ENCODE data around the gene CNGA3.

CNGA3 gene

GRCh38 chr2:98374286-98374685 lies 28.0 kb downstream of the CNGA3 start:
- Histone ChIP-seq H3K4me3 (replicated peaks; ENCODE audit: low read depth, low read length) (no peak overlapping the region), H3K27me3 (replicated peaks; ENCODE audit: control insufficient read depth, insufficient read depth, low read length) (peaks cover 1% of the 10 kb centered on the region), H3K36me3 (ENCODE audit: control insufficient read depth, insufficient read depth, low read length) (no peaks in the 10 kb centered on the region)
- no peak for DNase-seq (ENCODE audit: extremely low read depth, insufficient read length)
- TF ChIP-seq CTCF (IDR thresholded peaks at IDR 0.05; ENCODE audit: insufficient read depth, low read length, poor library complexity, severe bottlenecking): no peak

- Histone ChIP-seq H3K27me3 (replicated peaks; ENCODE audit: control insufficient read depth, insufficient read depth, low read length) (peaks cover 1% of the 10 kb centered on the region), H3K36me3 (ENCODE audit: control insufficient read depth, insufficient read depth, low read length) (no peaks in the 10 kb centered on the region), H3K4me3 (replicated peaks; ENCODE audit: low read depth, low read length) (no peak overlapping the region)
- DNase-seq (ENCODE audit: extremely low read depth, insufficient read length): no peak
- no peak for TF ChIP-seq CTCF (IDR thresholded peaks at IDR 0.05; ENCODE audit: insufficient read depth, low read length, poor library complexity, severe bottlenecking)
These were observed 28.8 kb downstream of the CNGA3 start for GRCh38 chr2:98374958-98375570.

GRCh38 chr2:98376301-98376910 lies 30.1 kb downstream of the CNGA3 start:
- H3K36me3 ChIP-seq (ENCODE audit: control insufficient read depth, insufficient read depth, low read length): no peaks in the 10 kb centered on the region
- no peak for DNase-seq (ENCODE audit: extremely low read depth, insufficient read length)
- H3K4me3 ChIP-seq (replicated peaks; ENCODE audit: low read depth, low read length): no peak overlapping the region
- peaks cover 1% of the 10 kb centered on the region for H3K27me3 ChIP-seq (replicated peaks; ENCODE audit: control insufficient read depth, insufficient read depth, low read length)
- no peak for TF ChIP-seq CTCF (IDR thresholded peaks at IDR 0.05; ENCODE audit: insufficient read depth, low read length, poor library complexity, severe bottlenecking)

GRCh38 chr2:98376996-98377395 lies 30.7 kb downstream of the CNGA3 start:
- no peak for TF ChIP-seq CTCF (IDR thresholded peaks at IDR 0.05; ENCODE audit: insufficient read depth, low read length, poor library complexity, severe bottlenecking)
- H3K36me3 ChIP-seq (ENCODE audit: control insufficient read depth, insufficient read depth, low read length): no peaks in the 10 kb centered on the region
- no peak overlapping the region for H3K4me3 ChIP-seq (replicated peaks; ENCODE audit: low read depth, low read length)
- no peak for DNase-seq (ENCODE audit: extremely low read depth, insufficient read length)
- peaks cover 1% of the 10 kb centered on the region for H3K27me3 ChIP-seq (replicated peaks; ENCODE audit: control insufficient read depth, insufficient read depth, low read length)

GRCh38 chr2:98377544-98377943 lies 31.3 kb downstream of the CNGA3 start:
- DNase-seq (ENCODE audit: extremely low read depth, insufficient read length): no peak
- Histone ChIP-seq H3K4me3 (replicated peaks; ENCODE audit: low read depth, low read length) (no peak overlapping the region), H3K36me3 (ENCODE audit: control insufficient read depth, insufficient read depth, low read length) (no peaks in the 10 kb centered on the region), H3K27me3 (replicated peaks; ENCODE audit: control insufficient read depth, insufficient read depth, low read length) (peaks cover 1% of the 10 kb centered on the region)
- TF ChIP-seq CTCF (IDR thresholded peaks at IDR 0.05; ENCODE audit: insufficient read depth, low read length, poor library complexity, severe bottlenecking): no peak
